Activated T-helper 9 cell treated with anti-CD3 and anti-CD28 coated beads, Interleukin-2, amount 50 U/mL, for 16 hours (primary cell): Measurements from ENCODE around the gene PXN.

ENCODE experiments used
- DNase-seq: peaks from one replicate; pipeline ENCODE4 v3.0.0-alpha.2; 2020; ENCODE audit warnings: low read depth

PXN gene

DNA sequence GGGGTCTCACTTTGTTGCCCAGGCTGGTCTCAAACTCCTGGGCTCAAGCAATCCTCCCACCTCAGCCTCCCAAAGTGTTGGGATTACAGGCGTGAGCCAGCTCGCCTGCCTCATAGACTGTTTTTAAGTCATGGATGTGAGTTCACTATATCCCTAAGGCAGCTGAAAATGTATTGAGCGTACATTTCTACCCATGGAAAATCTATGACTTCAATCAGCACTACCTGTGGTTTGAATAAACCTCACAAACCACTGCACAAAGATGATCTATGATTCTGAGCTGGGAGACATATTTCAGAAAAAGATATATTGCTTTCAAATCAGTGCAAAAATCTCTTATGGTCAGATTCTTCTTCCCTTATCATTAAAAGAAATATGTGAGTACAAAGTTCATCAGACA is 93.5 kb downstream of the PXN start:
- no peak for DNase-seq

DNA sequence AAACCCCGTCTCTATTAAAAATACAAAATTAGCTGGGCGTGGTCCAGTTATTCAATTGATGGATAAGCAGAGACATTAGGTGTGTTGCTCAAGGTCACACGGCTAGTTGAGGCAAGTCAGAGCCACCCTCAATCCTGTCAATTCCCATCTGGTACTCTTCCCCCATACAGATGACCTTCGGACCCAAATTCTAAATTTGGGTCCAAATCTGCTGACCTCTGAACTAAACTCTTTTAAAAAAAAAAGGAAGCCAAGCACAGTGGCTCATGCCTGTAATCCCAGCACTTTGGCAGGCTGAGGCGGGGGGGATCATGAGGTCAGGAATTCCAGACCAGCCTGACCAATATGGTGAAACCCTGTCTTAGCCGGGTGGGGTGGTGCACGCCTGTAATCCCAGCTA is 94.9 kb downstream of the PXN start:
- DNase-seq: no peak

DNA sequence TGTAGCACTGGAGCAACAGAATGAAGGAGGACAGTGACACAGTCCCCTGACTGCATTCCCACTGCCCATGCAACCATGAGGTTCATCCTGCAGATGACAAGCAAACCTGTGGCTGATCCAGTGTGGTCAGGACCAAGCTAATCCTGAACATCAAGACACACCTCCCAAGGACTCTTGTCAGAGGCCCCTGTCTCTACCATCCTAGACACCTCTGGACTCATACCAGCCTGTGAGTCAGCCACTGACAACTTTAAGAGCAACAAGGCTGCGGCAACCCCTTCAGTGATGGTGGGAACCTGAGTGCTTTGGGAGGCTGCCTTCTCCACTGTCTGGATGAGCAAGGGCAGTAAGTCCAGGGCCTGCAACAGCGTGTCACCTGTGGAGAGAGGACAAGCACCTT is 95.6 kb downstream of the PXN start:
- DNase-seq: no peak

GRCh38 chr12:120168337-120168736 is 97.2 kb downstream of the PXN start:
- DNase-seq: no peak

DNA sequence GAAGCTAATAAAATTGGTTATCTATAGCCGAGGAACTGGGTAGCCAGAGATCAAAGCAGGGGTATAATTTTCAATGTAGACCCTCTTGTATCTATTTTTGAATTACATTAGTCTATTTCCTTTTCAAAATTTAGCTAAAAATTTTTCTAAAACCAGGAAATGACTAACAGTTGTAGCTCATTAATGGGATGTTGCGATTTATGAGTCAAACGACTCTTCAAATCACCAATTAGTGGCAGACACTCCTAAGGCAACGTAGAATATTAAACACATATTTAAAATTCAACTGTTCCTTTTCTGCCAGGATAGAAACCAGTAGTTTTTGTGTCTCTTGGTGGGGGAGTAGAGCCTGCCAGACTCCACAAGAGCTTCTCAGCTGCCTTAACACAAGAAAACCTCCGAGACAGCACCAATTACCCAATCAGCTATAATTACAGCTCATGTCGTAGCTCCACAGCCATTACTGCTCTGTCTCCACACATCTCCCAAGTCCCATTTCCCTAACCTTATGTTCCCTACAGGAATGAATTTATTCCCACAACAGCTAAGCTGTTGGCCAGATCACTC is 97.9 kb downstream of the PXN start:
- DNase-seq: no peak

DNA sequence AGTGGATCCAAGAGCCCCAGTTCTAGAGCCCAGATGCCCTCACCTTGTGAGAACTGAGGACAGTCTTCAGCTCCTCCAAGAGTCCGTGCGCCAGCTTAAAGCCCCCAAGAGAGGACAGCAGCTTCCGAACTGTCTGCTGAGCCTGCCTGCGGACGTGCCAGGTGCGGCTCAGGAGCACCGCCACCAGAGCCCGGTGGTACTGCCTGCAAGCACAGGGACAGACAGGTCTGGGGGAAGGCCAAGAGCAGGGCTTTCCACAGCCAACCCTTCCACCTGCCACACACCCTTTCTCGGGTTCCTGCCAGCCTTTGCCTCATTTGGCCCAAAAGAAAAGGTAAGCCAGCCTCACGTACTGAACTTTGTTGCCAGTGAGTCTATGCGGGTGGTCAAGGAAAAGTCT is 101.2 kb downstream of the PXN start:
- no peak for DNase-seq

- DNase-seq: no peak
Measured at GRCh38 chr12:120162763-120163162, 102.8 kb downstream of the PXN start.

DNA sequence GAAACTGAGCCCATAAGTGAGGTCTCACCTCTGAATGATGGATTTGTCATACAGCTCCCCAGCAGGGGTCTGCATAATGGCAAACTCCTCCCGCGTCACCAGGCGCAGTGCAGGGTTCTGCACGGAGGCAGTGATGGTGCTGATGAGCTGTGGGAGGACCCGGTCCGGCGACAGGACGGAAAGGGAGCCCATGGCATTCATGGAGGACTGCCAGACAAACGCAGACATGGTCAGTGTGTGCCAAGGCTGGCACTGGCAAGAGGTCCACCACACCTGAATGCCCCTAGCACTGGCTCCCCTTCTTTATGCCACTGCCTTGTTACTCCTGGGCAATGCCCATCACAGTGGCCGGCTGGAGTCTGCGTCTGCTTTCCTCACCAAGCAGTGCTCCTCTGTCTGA is 103.7 kb downstream of the PXN start:
- DNase-seq: no peak
